Osteocyte (in vitro differentiated cells): ENCODE data around the gene INSL3. TPM values are rescaled to one million over a fixed set of nuclear protein-coding genes. Genes with fewer than 3 reads are reported as not detected.

Source experiments
- DNase-seq: peaks from one replicate; pipeline ENCODE4 v3.0.0; 2021; ENCODE audit warnings: mixed read lengths; ENCODE audit not compliant: unreplicated experiment; ENCODE audit errors: extremely low spot score
- H3K27ac Mint-ChIP-seq: one replicate; pipeline ENCODE4 v1.8.0; 2021; ENCODE audit warnings: mild to moderate bottlenecking, mixed read lengths; ENCODE audit not compliant: unreplicated experiment
- H3K27me3 Mint-ChIP-seq: one replicate; pipeline ENCODE4 v1.8.0; 2021; ENCODE audit warnings: mixed read lengths; ENCODE audit not compliant: unreplicated experiment
- H3K36me3 Mint-ChIP-seq: one replicate; pipeline ENCODE4 v1.8.0; 2021; ENCODE audit warnings: mixed read lengths; ENCODE audit not compliant: unreplicated experiment
- H3K4me1 Mint-ChIP-seq: one replicate; pipeline ENCODE4 v1.8.0; 2021; ENCODE audit warnings: mixed read lengths; ENCODE audit not compliant: unreplicated experiment
- H3K4me3 Mint-ChIP-seq: one replicate; pipeline ENCODE4 v1.8.0; 2021; ENCODE audit warnings: mild to moderate bottlenecking, moderate library complexity, mixed read lengths; ENCODE audit not compliant: unreplicated experiment
- H3K9me3 Mint-ChIP-seq: one replicate; pipeline ENCODE4 v1.8.0; 2021; ENCODE audit warnings: mixed read lengths; ENCODE audit not compliant: unreplicated experiment
- CTCF ChIP-seq: fragments of 200-600 bp; sonication (generic); IDR thresholded peaks from 2 replicates; pipeline ENCODE4 v1.5.0; 2021; ENCODE audit warnings: antibody characterized with exemption, mild to moderate bottlenecking, moderate library complexity
- total RNA-seq: library from RNA; stranded (reverse); gene quantifications from 2 replicates; pipeline ENCODE4 v1.2.1, GENCODE V29; 2021

The INSL3 gene
- total RNA-seq, 1 donor from 2014 or later: not detected

GRCh38 chr19:17865364-17866311 lies 44.3 kb upstream of the INSL3 start:
- Mint-ChIP-seq H3K27ac (peak overlapping the region; percentile 56), H3K9me3 (no peaks in the 10 kb centered on the region), H3K4me3 (no peak overlapping the region), H3K36me3 (peaks cover 22% of the 10 kb centered on the region), H3K27me3 (peaks cover 10% of the 10 kb centered on the region), H3K4me1 (peaks cover 14% of the 10 kb centered on the region)
- no peak for DNase-seq
- TF ChIP-seq CTCF: no peak

GRCh38 chr19:17863520-17864182 lies 42.3 kb upstream of the INSL3 start:
- no peak for TF ChIP-seq CTCF
- Mint-ChIP-seq H3K36me3 (peaks cover 22% of the 10 kb centered on the region), H3K9me3 (no peaks in the 10 kb centered on the region), H3K4me1 (peaks cover 28% of the 10 kb centered on the region), H3K27ac (no peak overlapping the region), H3K27me3 (peaks cover 2% of the 10 kb centered on the region), H3K4me3 (no peak overlapping the region)
- DNase-seq: no peak

GRCh38 chr19:17862711-17863519 lies 41.6 kb upstream of the INSL3 start:
- H3K4me1 Mint-ChIP-seq: peaks cover 28% of the 10 kb centered on the region
- H3K36me3 Mint-ChIP-seq: peaks cover 22% of the 10 kb centered on the region
- H3K4me3 Mint-ChIP-seq: no peak overlapping the region
- H3K9me3 Mint-ChIP-seq: no peaks in the 10 kb centered on the region
- no peak for TF ChIP-seq CTCF
- H3K27ac Mint-ChIP-seq: no peak overlapping the region
- DNase-seq: no peak
- no peaks in the 10 kb centered on the region for H3K27me3 Mint-ChIP-seq

GRCh38 chr19:17861542-17862402 lies 40.5 kb upstream of the INSL3 start:
- TF ChIP-seq CTCF: no peak
- Mint-ChIP-seq H3K36me3 (peaks cover 22% of the 10 kb centered on the region), H3K27ac (peak overlapping the region; percentile 52), H3K27me3 (no peaks in the 10 kb centered on the region), H3K4me1 (peaks cover 28% of the 10 kb centered on the region), H3K9me3 (no peaks in the 10 kb centered on the region), H3K4me3 (peak overlapping the region; percentile 97)
- no peak for DNase-seq
